Hepatocyte (in vitro differentiated cells): ENCODE results near the gene DGKQ. TPM values are rescaled to one million over a fixed set of nuclear protein-coding genes. Genes with fewer than 3 reads are reported as not detected.
A peak's percentile ranks its signal among the peaks of the same experiment; 100 is the strongest.

ENCODE experiments used
- DNase-seq: peaks from one replicate; pipeline ENCODE4 v3.0.0-alpha.2; 2016; ENCODE audit warnings: low spot score
- H2AFZ ChIP-seq: fragments of 200-600 bp; sonication (generic); 2 replicates; pipeline ENCODE4 v1.6.0; 2016; ENCODE audit warnings: antibody characterized with exemption, mild to moderate bottlenecking
- H3K27ac ChIP-seq: fragments of 200-600 bp; sonication (generic); 2 replicates; pipeline ENCODE4 v1.5.1; 2016; ENCODE audit warnings: mild to moderate bottlenecking
- H3K27me3 ChIP-seq: fragments of 200-600 bp; sonication (generic); 2 replicates; pipeline ENCODE4 v1.6.1; 2016
- H3K36me3 ChIP-seq: fragments of 200-600 bp; sonication (generic); replicated peaks from 2 replicates; pipeline ENCODE4 v1.5.1; 2016; ENCODE audit warnings: low read depth; ENCODE audit not compliant: insufficient read depth
- H3K4me1 ChIP-seq: fragments of 200-600 bp; sonication (generic); 2 replicates; pipeline ENCODE4 v1.5.1; 2016; ENCODE audit warnings: mild to moderate bottlenecking, moderate library complexity; ENCODE audit not compliant: insufficient read depth
- H3K4me2 ChIP-seq: fragments of 200-600 bp; sonication (generic); 2 replicates; pipeline ENCODE4 v1.6.0; 2016
- H3K4me3 ChIP-seq: fragments of 200-600 bp; sonication (generic); 2 replicates; pipeline ENCODE4 v1.5.1; 2016; ENCODE audit warnings: mild to moderate bottlenecking
- H3K79me2 ChIP-seq: fragments of 200-600 bp; sonication (generic); 2 replicates; pipeline ENCODE4 v1.6.0; 2017; ENCODE audit warnings: mild to moderate bottlenecking
- H3K9me2 ChIP-seq: fragments of 200-600 bp; sonication (generic); replicated peaks from 2 replicates; pipeline ENCODE4 v1.6.0; 2017; ENCODE audit warnings: mild to moderate bottlenecking; ENCODE audit not compliant: insufficient read depth
- H3K9me3 ChIP-seq: fragments of 200-600 bp; sonication (generic); 2 replicates; pipeline ENCODE4 v1.5.1; 2016; ENCODE audit warnings: low read depth, mild to moderate bottlenecking
- H4K20me1 ChIP-seq: fragments of 200-600 bp; sonication (generic); 2 replicates; pipeline ENCODE4 v1.6.0; 2016; ENCODE audit warnings: mild to moderate bottlenecking; ENCODE audit not compliant: insufficient read depth, poor library complexity, severe bottlenecking
- EZH2 ChIP-seq: fragments of 200-600 bp; sonication (generic); IDR thresholded peaks from 2 replicates; pipeline ENCODE4 v1.6.1; 2016; ENCODE audit warnings: antibody characterized with exemption, mild to moderate bottlenecking, borderline replicate concordance
- EZH2phosphoT487 ChIP-seq: fragments of 200-600 bp; sonication (generic); IDR thresholded peaks from one replicate; pipeline ENCODE4 v1.6.1; 2018; ENCODE audit warnings: antibody characterized with exemption, mild to moderate bottlenecking, low read depth, moderate library complexity; ENCODE audit not compliant: unreplicated experiment, severe bottlenecking
- WGBS: methylation state at CpG from one replicate; pipeline ENCODE4 v1.1.6; 2016; ENCODE audit warnings: low lambda C conversion rate; ENCODE audit errors: missing lambda C conversion rate; 5-methylcytosine and 5-hydroxymethylcytosine counted together
- polyA plus RNA-seq: library from polyadenylated mRNA; unstranded; fragments of >200 nt; fragmentation: Nextera tagmentation; extraction: Ambion mirVana; gene quantifications from 2 replicates; pipeline ENCODE4 v1.2.1, GENCODE V29; 2016
- total RNA-seq: library from RNA; depleted of rRNA; stranded (reverse); fragments of >200 nt; gene quantifications from 2 replicates; pipeline ENCODE4 v1.2.3, GENCODE V29; 2014
- TF ChIP-seq, protein P1 (sequence below): fragments of 200-600 bp; sonication (generic); IDR thresholded peaks from 2 replicates; pipeline ENCODE4 v1.5.1; 2016; ENCODE audit warnings: antibody characterized with exemption, mild to moderate bottlenecking; ENCODE audit not compliant: poor library complexity

DGKQ gene
- total and polyA plus RNA-seq, 2 experiments from 2014 or later = 17.4 to 20.7 TPM

GRCh38 chr4:998096-998691 is 24.8 kb upstream of the DGKQ start:
- Histone ChIP-seq H3K4me2 (peak overlapping the region; percentile 92), H4K20me1 (no peaks in the 10 kb centered on the region), H3K79me2 (no peaks in the 10 kb centered on the region), H3K9me2 (no peaks in the 10 kb centered on the region), H3K4me3 (no peak overlapping the region), H3K4me1 (peaks cover 40% of the 10 kb centered on the region), H3K36me3 (no peaks in the 10 kb centered on the region), H2AFZ (no peak overlapping the region), H3K27me3 (peaks cover 44% of the 10 kb centered on the region), H3K27ac (no peak overlapping the region), H3K9me3 (no peaks in the 10 kb centered on the region)
- no peak for DNase-seq
- WGBS = 75% methylated on average over 11 of the region's 12 CpGs
- TF ChIP-seq EZH2 (no peak), EZH2phosphoT487 (no peak)
- TF ChIP-seq, protein P1, sequence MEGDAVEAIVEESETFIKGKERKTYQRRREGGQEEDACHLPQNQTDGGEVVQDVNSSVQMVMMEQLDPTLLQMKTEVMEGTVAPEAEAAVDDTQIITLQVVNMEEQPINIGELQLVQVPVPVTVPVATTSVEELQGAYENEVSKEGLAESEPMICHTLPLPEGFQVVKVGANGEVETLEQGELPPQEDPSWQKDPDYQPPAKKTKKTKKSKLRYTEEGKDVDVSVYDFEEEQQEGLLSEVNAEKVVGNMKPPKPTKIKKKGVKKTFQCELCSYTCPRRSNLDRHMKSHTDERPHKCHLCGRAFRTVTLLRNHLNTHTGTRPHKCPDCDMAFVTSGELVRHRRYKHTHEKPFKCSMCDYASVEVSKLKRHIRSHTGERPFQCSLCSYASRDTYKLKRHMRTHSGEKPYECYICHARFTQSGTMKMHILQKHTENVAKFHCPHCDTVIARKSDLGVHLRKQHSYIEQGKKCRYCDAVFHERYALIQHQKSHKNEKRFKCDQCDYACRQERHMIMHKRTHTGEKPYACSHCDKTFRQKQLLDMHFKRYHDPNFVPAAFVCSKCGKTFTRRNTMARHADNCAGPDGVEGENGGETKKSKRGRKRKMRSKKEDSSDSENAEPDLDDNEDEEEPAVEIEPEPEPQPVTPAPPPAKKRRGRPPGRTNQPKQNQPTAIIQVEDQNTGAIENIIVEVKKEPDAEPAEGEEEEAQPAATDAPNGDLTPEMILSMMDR = no peak

DNA sequence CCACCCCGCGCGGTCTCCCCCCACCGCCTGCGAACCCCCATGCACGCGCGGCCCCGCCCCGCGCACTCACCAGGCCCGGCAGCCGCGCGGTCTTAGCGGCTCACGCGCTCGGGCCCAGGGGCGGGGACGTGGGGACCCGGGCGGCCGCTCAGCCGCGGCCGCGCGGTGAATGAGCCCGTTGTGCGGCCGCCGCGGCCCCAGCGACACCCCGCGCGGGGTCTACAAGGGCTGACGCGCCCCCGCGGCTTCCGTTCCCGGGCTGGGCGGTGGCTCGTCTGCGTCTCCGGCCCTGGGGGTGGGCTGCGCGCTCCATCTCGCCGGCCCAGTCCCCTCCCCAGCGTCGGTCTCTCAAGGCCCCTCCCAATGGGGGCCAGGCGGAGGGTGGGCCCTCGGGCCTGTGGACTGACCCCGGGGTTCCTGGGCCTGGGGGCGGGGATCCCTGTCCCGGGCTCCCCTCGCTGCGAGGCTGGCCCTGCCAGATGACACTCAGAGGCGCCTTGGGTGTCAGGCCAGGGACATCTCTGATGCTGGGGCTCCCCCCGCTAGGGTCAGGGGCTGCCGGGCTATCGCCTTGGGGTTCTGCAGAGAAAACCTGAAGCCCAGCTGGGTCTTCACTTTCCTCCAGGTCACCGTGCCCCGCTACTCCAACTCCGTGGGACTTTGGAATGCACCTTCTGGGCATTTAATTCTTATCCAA is 24.2 kb upstream of the DGKQ start:
- H3K27ac ChIP-seq = no peak overlapping the region
- peak overlapping the region; percentile 92 for H3K4me2 ChIP-seq
- peak overlapping the region; percentile 42 for H3K4me3 ChIP-seq
- 21% methylated on average over 8 of the region's 68 CpGs for WGBS
- no peaks in the 10 kb centered on the region for H3K9me3 ChIP-seq
- no peak overlapping the region for H2AFZ ChIP-seq
- no peaks in the 10 kb centered on the region for H3K9me2 ChIP-seq
- H3K36me3 ChIP-seq = no peaks in the 10 kb centered on the region
- DNase-seq = peak; percentile 78
- peaks cover 39% of the 10 kb centered on the region for H3K27me3 ChIP-seq
- no peaks in the 10 kb centered on the region for H4K20me1 ChIP-seq
- no peaks in the 10 kb centered on the region for H3K79me2 ChIP-seq
- TF ChIP-seq EZH2 (no peak), EZH2phosphoT487 (no peak)
- TF ChIP-seq, protein P1 = no peak
- peaks cover 35% of the 10 kb centered on the region for H3K4me1 ChIP-seq

- peaks cover 35% of the 10 kb centered on the region for H3K4me1 ChIP-seq
Observed at GRCh38 chr4:996997-997374, 23.6 kb upstream of the DGKQ start.

More at GRCh38 chr4:996997-997374, 23.6 kb upstream of the DGKQ start:
- H3K27ac ChIP-seq = no peak overlapping the region
- 33% methylated on average over 12 of the region's 25 CpGs for WGBS
- no peaks in the 10 kb centered on the region for H3K9me3 ChIP-seq
- no peak overlapping the region for H3K4me3 ChIP-seq
- peak overlapping the region; percentile 92 for H3K4me2 ChIP-seq
- no peak overlapping the region for H2AFZ ChIP-seq
- H4K20me1 ChIP-seq = no peaks in the 10 kb centered on the region
- DNase-seq = no peak
- peaks cover 34% of the 10 kb centered on the region for H3K27me3 ChIP-seq
- no peaks in the 10 kb centered on the region for H3K9me2 ChIP-seq
- H3K79me2 ChIP-seq = no peaks in the 10 kb centered on the region
- no peaks in the 10 kb centered on the region for H3K36me3 ChIP-seq
- TF ChIP-seq EZH2 = no peak
- TF ChIP-seq, protein P1 = no peak
- TF ChIP-seq EZH2phosphoT487 = no peak
